NCI-H1930 (cell line): ENCODE results near the gene STRN4.
"Not testable (repeated sequence)": the region's sequence is repeated elsewhere in the genome, so short reads cannot be mapped to it uniquely, and the experiment has no call there.

Experiments
- DNase-seq, 2 experiments: peaks; one replicate each; lab custom pipeline; 2025; lab: John Stamatoyannopoulos, UW

Gene STRN4

DNA sequence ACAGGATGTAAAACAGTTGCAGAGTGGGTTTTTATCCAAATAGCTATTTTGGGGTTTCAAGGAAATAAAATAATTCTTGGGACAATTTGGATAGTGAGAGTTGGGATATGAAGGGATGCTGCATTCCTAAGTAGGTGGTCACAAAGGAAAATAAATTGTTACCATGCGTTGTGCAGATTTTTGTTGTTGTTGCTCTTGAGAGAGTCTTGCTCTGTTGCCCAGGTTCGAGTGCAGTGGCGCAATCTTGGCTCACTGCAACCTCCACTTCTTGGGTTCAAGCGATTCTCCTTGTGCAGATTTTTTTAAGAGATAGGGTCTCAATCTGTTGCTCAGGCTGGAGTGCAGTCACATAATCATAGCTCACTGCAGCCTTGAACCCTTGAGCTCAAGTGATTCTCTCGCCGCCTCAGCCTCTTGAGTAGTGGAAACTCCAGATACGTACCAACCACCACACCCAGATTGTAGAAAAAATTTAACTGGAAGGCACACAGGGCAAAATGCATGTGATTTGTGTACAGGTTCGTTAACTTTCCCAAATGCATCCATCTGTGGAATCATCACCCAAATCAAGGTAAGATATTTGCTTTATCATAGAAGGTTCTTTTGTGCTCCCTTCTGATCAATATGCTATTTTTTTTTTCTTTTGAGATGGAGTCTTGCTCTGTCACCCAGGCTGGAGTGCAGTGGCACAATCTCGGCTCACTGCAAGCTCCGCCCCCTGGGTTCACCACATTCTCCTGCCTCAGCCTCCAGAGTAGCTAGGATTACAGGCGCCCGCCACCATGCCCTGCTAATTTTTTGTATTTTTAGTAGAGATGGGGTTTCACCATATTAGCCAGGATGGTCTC is 26.1 kb upstream of the STRN4 start:
- DNase-seq, result no peak

DNA sequence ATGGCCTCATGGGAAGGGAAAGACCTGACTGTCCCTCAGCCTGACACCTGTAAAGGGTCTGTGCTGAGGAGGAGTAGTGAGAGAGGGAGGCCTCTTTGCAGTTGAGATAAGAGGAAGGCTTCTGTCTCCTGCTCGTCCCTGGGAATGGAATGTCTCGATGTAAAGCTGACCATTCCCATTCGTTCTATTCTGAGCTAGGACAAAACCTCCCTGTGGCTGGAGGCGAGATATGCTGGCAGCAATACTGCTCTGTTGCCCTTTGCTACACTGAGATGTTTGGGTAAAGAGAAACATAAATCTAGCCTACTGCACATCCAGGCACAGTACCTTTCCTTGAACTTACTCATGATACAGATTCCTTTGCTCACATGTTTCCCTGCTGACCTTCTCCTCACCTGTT is 22.5 kb upstream of the STRN4 start:
- DNase-seq, result not testable (repeated sequence)

DNA sequence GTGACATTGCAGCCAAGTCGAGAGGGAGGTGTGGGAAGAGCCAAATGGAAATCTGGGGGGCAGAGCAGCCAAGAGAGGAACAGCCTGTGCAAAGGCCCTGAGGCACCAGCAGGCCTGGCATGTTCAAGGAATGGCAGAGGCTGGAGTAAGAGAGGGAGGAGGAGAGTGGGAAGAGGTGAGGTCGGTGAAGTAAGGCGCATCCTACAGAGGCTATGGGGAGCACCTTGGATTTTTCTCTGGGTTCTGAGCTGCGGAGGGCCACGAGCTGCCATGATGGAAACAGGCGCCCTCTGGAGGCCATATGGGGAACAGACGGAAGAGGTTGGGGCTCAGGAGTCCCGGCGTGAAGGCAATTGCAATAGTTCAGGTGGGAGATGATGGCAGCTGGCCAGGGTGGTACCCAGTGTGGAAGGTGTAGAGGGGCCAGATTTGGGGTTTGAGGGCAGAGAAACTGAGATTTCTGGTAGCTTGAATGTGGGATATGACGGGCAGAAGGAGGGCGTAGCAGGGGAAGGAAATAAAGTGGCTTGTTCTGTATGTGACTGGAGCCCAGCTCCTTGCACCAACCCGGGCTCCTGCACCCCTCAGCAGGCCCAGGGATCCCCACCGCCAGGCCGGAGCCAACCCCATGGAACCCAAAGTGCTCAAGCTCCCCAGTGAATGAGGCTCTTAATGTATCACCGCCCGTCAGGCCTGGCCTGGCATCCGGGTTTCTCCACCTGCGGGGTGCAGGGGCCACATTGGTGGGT is 20.5 kb upstream of the STRN4 start:
- DNase-seq, result no peak

- DNase-seq, result no peak
Measured at GRCh38 chr19:46764817-46765291, 18.6 kb upstream of the STRN4 start.

GRCh38 chr19:46762245-46762890 is 16.1 kb upstream of the STRN4 start:
- no peak for DNase-seq

- no peak for DNase-seq
Measured at GRCh38 chr19:46761418-46761831, 15.2 kb upstream of the STRN4 start.

DNA sequence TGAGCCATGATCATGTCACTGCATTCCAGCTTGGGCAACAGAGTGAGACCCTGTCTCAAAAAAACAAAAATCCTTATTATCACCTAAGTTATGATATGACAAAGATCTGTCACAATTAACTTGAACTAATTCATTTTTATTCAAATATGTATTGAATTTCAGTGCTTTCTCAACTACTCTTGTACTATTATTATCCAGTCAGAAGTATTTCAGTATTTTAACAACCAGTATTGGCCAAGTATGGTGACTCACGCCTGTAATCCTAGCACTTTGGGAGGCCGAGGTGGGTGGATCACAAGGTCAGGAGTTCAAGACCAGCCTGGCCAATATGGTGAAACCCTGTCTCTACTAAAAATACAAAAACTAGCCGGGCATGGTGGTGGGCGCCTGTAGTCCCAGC is 14.6 kb upstream of the STRN4 start:
- DNase-seq, result not testable (repeated sequence)

DNA sequence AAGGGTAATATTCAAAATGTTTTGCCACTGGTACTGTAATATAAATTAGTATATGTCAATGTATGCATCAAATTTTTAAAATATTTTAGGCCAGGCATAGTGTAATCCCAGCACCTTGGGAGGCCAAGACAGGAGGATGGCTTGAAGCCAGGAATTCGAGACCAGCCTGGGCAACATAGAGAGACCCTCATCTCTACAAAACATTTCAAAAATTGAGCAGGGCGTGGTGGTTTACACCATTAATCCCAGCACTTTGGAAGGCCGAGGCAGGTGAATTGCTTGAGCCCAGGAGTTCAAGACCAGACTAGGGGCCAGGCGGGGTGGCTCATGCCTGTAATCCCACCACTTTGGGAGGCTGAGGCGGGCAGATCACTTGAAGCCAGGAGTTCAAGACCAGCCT is 14.1 kb upstream of the STRN4 start:
- no peak for DNase-seq

GRCh38 chr19:46759817-46760333 is 13.6 kb upstream of the STRN4 start:
- DNase-seq, result no peak

- DNase-seq, result no peak
Measured at GRCh38 chr19:46759206-46759605, 13.0 kb upstream of the STRN4 start.

- DNase-seq, result no peak
Measured at GRCh38 chr19:46756544-46756888, 10.3 kb upstream of the STRN4 start.

DNA sequence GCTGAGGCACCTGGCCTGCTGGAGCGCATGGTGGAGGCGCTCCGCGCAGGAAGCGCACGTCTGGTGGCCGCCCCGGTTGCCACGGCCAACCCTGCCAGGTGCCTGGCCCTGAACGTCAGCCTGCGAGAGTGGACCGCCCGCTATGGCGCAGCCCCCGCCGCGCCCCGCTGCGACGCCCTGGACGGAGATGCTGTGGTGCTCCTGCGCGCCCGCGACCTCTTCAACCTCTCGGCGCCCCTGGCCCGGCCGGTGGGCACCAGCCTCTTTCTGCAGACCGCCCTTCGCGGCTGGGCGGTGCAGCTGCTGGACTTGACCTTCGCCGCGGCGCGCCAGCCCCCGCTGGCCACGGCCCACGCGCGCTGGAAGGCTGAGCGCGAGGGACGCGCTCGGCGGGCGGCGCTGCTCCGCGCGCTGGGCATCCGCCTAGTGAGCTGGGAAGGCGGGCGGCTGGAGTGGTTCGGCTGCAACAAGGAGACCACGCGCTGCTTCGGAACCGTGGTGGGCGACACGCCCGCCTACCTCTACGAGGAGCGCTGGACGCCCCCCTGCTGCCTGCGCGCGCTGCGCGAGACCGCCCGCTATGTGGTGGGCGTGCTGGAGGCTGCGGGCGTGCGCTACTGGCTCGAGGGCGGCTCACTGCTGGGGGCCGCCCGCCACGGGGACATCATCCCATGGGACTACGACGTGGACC is 9.7 kb upstream of the STRN4 start:
- DNase-seq, result no peak

DNA sequence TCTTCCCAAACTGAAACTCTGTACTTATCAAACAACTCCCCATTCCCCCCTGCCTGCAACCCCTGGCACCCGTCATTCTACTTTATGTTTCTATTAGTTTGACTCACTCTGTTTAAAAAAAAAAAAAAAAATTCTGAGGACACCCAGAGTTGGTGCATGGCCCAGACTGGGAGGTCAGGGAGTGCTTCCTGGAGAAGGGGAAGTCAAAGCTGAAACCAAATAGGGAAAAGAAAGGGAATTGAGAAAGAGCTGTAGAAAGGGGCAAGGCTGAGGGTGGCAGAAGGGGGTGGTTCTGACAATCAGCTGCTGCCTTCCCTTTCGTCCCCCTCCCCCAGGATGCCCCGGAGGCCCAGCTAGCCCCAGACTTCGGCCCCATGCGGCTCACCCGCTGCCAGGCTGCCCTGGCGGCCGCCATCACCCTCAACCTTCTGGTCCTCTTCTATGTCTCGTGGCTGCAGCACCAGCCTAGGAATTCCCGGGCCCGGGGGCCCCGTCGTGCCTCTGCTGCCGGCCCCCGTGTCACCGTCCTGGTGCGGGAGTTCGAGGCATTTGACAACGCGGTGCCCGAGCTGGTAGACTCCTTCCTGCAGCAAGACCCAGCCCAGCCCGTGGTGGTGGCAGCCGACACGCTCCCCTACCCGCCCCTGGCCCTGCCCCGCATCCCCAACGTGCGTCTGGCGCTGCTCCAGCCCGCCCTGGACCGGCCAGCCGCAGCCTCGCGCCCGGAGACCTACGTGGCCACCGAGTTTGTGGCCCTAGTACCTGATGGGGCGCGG is 9.0 kb upstream of the STRN4 start:
- no peak for DNase-seq

- peak; percentile 22 to 31 for DNase-seq
Measured at GRCh38 chr19:46753420-46754155, 7.3 kb upstream of the STRN4 start.

GRCh38 chr19:46748325-46749109 is 2.3 kb upstream of the STRN4 start:
- peak; percentile 46 to 51 for DNase-seq

DNA sequence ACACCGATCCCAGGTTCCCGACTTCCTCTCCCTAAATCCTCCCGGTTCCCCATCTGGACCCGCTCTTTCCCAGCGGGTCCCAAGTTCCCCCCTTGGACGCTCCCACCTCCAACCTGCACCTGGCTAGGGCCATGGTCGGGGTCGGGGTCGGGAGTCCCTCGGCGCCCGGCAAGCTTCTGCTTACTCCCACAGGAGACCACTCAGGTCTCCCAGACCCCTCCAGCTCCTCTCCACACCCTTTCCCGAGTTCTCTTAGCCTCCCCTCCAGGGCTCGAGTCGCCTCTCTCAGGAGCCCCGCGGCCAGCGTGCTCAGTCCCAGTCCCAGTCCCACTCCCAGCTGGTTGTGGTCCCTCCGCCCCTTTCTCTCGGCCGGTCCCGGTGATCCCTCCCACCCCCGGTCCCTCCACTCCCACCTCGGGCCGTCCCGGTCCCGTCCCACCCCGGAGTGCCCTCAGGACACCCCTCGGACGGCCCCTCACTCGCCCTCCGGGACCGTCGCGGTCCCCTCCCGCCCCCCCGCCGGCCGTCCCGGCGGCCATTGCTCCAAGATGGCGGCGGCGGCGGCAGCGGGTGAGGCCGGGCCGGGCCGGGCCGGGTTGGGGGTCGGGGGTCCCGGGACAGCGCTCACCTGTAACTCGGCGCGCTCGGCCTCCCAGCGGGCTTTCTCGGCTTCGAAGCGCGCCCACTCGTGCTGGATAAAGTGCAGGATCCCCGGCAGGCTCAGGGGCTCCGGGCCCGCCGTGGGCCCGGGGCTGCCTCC is 549 bp downstream of the STRN4 start, which contains the start of gene FKRP:
Gene FKRP (plus strand): TSS at position 537 of the 760 bp plus-strand sequence. CDS start 9,394 bp downstream, outside the sequence.
- peak in 1 of 2 experiments; percentile 21 for DNase-seq

DNA sequence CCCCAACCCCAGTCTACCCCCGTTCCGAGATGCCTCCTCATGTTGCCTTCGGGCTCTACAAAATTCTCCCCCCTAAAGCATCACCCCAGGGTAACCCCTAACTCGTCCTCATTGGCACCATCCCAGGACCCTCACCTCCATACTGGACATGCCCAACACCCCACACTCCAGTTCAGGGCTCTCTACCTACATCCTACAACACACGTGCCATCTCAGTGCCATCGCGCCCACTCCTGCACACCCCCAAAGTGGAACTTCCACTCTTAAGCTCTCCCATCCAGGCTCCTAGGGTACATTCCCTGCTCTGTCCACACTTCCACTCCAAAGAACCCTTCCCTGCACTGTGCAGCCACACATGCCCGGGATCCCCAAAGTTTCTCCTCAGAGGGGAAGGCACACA is 1.2 kb downstream of the STRN4 start:
- DNase-seq, result no peak

DNA sequence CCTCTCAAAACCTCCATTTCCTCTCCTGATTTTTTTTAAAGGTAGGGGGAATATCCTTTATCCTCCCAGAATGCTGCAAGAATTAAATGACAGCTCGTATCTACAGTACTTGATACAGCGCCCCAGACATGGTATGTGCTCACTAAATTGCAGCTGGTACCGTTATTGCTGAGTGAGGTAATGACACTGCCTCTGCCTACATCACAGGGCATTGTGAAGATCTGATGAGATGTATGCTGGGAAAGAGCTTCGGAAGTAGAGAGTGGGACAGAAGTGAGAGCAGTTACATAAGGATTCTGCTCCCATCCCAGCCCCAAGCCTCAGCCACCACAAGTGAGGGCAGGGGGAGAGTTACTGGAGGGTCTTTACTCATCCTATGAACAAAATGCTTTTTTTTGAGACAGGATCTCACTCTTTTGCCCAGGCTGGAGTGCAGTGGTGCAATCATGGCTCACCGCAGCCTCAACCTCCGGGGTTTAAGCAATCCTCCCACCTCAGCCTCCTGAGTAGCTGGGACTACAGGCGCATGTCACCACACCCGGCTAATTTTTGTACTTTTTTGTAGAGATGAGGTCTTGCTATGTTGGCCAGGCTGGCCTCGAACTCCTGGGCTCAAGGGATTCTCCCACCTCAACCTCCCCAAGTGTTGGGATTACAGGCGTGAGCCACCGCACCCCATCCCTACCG is 2.1 kb downstream of the STRN4 start:
- no peak for DNase-seq
